HCT116 (cell line): ENCODE results near the gene INSR. TPM values are rescaled to one million over a fixed set of nuclear protein-coding genes. Genes with fewer than 3 reads are reported as not detected.

Experiments
- ATAC-seq: fragments of 200-7000 bp; cut with Tn5 transposase; 2 replicates; pipeline ENCODE4 v1.9.1; 2020; ENCODE audit warnings: mild to moderate bottlenecking, moderate library complexity
- BruUV-seq: library from RNA; stranded (reverse); fragments of 400-500 nt; replicated peaks from 2 replicates; lab custom pipeline; 2021; lab: Mats Ljungman, UMichigan
- CTCF ChIA-PET: fragments of 300-600 bp; sonication (Branson Sonifier 250); formaldehyde crosslinking; loops from one replicate; lab custom pipeline; 2021; ENCODE audit warnings: antibody characterized with exemption; lab: Charles Lee
- POLR2A ChIA-PET: fragments of 300-600, 350-600 bp; sonication (Branson Sonifier 250); formaldehyde crosslinking; loops from one replicate; lab custom pipeline; 2021; ENCODE audit warnings: antibody characterized with exemption; lab: Charles Lee
- RAD21 ChIA-PET, 2 experiments: fragments of 300-600 bp; sonication (Branson Sonifier 250); formaldehyde crosslinking; loops; one replicate each; lab custom pipeline; 2023; ENCODE audit warnings: low total read pairs in 2 of 2; ENCODE audit not compliant: uncharacterized antibody in 2 of 2, unreplicated experiment in 2 of 2, low non-redundant PET in 1 of 2; lab: Charles Lee
- DNase-seq: peaks from one replicate; pipeline ENCODE4 v3.0.0-alpha.2; 2010; ENCODE audit warnings: low read depth, low spot score
- H2AFZ ChIP-seq: fragments of 200-600 bp; shearing (Covaris generic), sonication (generic); 2 replicates; pipeline ENCODE4 v1.6.1; 2017; ENCODE audit warnings: low read depth, mixed run types, mixed read lengths, antibody characterized with exemption, low read length; ENCODE audit not compliant: poor library complexity, severe bottlenecking
- H3K27ac ChIP-seq: 2 replicates; pipeline ENCODE4 v1.5.1; 2012; ENCODE audit warnings: low read depth, low read length
- H3K27me3 ChIP-seq: fragments of 200-600 bp; sonication (generic); 2 replicates; pipeline ENCODE4 v1.6.1; 2016; ENCODE audit warnings: mixed run types, low read length, mixed read lengths; ENCODE audit not compliant: insufficient read depth
- H3K36me3 ChIP-seq, 2 experiments: fragments of 200-500 bp in 1 of 2; fragments of 200-600 bp in 1 of 2; sonication (Bioruptor generic) in 1 of 2; sonication (generic) in 1 of 2; 2 replicates each; pipeline versions ENCODE4 v1.5.1 to v1.6.1; 2014 to 2016; ENCODE audit warnings: low read length in 2 of 2, inconsistent platforms in 1 of 2, mixed read lengths in 1 of 2, mixed run types in 1 of 2; ENCODE audit not compliant: insufficient read depth in 2 of 2, control insufficient read depth in 1 of 2
- H3K4me1 ChIP-seq, 2 experiments: fragments of 200-600 bp in 1 of 2; sonication (generic) in 1 of 2; 2 replicates each; pipeline versions ENCODE4 v1.5.1 to v1.6.1; 2012 to 2017; ENCODE audit warnings: low read length in 2 of 2, inconsistent platforms in 1 of 2, mild to moderate bottlenecking in 1 of 2, mixed read lengths in 1 of 2, mixed run types in 1 of 2, moderate library complexity in 1 of 2; ENCODE audit not compliant: insufficient read depth in 2 of 2, control insufficient read depth in 1 of 2
- H3K4me2 ChIP-seq: fragments of 200-600 bp; sonication (generic); 2 replicates; pipeline ENCODE4 v1.6.1; 2017; ENCODE audit warnings: mixed run types, low read length, mixed read lengths
- H3K4me3 ChIP-seq, 2 experiments: fragments of 200-600 bp in 1 of 2; sonication (generic) in 1 of 2; replicated peaks in 1 of 2; 2 replicates each; pipeline ENCODE4 v1.5.1; 2011 to 2016; ENCODE audit warnings: low read length in 2 of 2, control low read depth in 1 of 2, low read depth in 1 of 2, mild to moderate bottlenecking in 1 of 2, mixed read lengths in 1 of 2, mixed run types in 1 of 2
- H3K79me2 ChIP-seq: fragments of 200-600 bp; sonication (generic); 2 replicates; pipeline ENCODE4 v1.6.1; 2017; ENCODE audit warnings: mild to moderate bottlenecking, mixed run types, low read length, moderate library complexity, mixed read lengths; ENCODE audit not compliant: insufficient read depth
- H3K9ac ChIP-seq: fragments of 200-600 bp; sonication (generic); 2 replicates; pipeline ENCODE4 v1.6.1; 2016; ENCODE audit warnings: low read length, mixed read lengths
- H3K9me2 ChIP-seq: fragments of 200-600 bp; sonication (generic), shearing (Covaris generic); 2 replicates; pipeline ENCODE4 v1.6.1; 2017; ENCODE audit warnings: mixed run types, mild to moderate bottlenecking, moderate library complexity; ENCODE audit not compliant: insufficient read depth
- H3K9me3 ChIP-seq, 2 experiments: fragments of 200-500 bp in 1 of 2; fragments of 200-600 bp in 1 of 2; sonication (Bioruptor generic) in 1 of 2; sonication (generic) in 1 of 2; 2 replicates each; pipeline ENCODE4 v1.6.1; 2014 to 2017; ENCODE audit warnings: low read length in 2 of 2, mixed read lengths in 2 of 2, inconsistent platforms in 1 of 2, low read depth in 1 of 2, mild to moderate bottlenecking in 1 of 2, mixed run types in 1 of 2, moderate library complexity in 1 of 2; ENCODE audit not compliant: control insufficient read depth in 1 of 2, insufficient read depth in 1 of 2
- H4K20me1 ChIP-seq: fragments of 200-600 bp; sonication (generic), shearing (Covaris generic); 2 replicates; pipeline ENCODE4 v1.6.1; 2017; ENCODE audit warnings: mixed run types, mild to moderate bottlenecking, moderate library complexity; ENCODE audit not compliant: insufficient read depth
- ATF3 ChIP-seq: IDR thresholded peaks from 2 replicates; pipeline ENCODE4 v1.6.1; 2012
- CBX3 ChIP-seq: IDR thresholded peaks from 2 replicates; pipeline ENCODE4 v1.6.1; 2012; ENCODE audit warnings: low read depth
- CTCF ChIP-seq, 3 experiments: fragments of 200-600 bp in 1 of 3; sonication (generic) in 1 of 3; IDR thresholded peaks in 2 of 3; conservative IDR thresholded peaks in 1 of 3; 2 replicates each; pipeline ENCODE4 v1.5.1; 2012 to 2017; ENCODE audit warnings: low read depth in 2 of 3, low read length in 2 of 3, antibody characterized with exemption in 1 of 3, borderline replicate concordance in 1 of 3, control low read depth in 1 of 3, mild to moderate bottlenecking in 1 of 3, mixed read lengths in 1 of 3, mixed run types in 1 of 3, moderate library complexity in 1 of 3; ENCODE audit not compliant: insufficient read depth in 1 of 3
- EGR1 ChIP-seq: IDR thresholded peaks from 2 replicates; pipeline ENCODE4 v1.6.1; 2012; ENCODE audit warnings: low read depth
- ELF1 ChIP-seq: IDR thresholded peaks from 2 replicates; pipeline ENCODE4 v1.6.1; 2012; ENCODE audit warnings: low read depth, borderline replicate concordance
- EZH2 ChIP-seq: fragments of 200-600 bp; sonication (generic); IDR thresholded peaks from 2 replicates; pipeline ENCODE4 v1.6.1; 2017; ENCODE audit warnings: antibody characterized with exemption, mixed run types
- FOSL1 ChIP-seq: IDR thresholded peaks from 2 replicates; pipeline ENCODE4 v1.6.1; 2012; ENCODE audit warnings: low read depth
- JUND ChIP-seq: IDR thresholded peaks from 2 replicates; pipeline ENCODE4 v1.6.1; 2012
- MAX ChIP-seq: IDR thresholded peaks from 2 replicates; pipeline ENCODE4 v1.6.1; 2012
- POLR2A ChIP-seq: IDR thresholded peaks from 2 replicates; pipeline ENCODE4 v1.7.0; 2011; ENCODE audit warnings: borderline replicate concordance; ENCODE audit not compliant: insufficient read depth, insufficient read length; ENCODE audit errors: extremely low read depth
- POLR2AphosphoS5 ChIP-seq: IDR thresholded peaks from 2 replicates; pipeline ENCODE4 v1.6.1; 2011; ENCODE audit warnings: mild to moderate bottlenecking, low read depth, low read length, moderate library complexity
- RAD21 ChIP-seq: IDR thresholded peaks from 2 replicates; pipeline ENCODE4 v1.6.1; 2012; ENCODE audit warnings: low read depth, mild to moderate bottlenecking
- SIN3A ChIP-seq: IDR thresholded peaks from 2 replicates; pipeline ENCODE4 v1.6.1; 2012; ENCODE audit warnings: low read depth
- SP1 ChIP-seq: IDR thresholded peaks from 2 replicates; pipeline ENCODE4 v1.6.1; 2012; ENCODE audit warnings: low read depth
- SRF ChIP-seq: IDR thresholded peaks from 2 replicates; pipeline ENCODE4 v1.6.1; 2012; ENCODE audit warnings: low read depth
- TCF7L2 ChIP-seq: IDR thresholded peaks from 2 replicates; pipeline ENCODE4 v1.7.0; 2011; ENCODE audit warnings: borderline replicate concordance, inconsistent platforms; ENCODE audit not compliant: insufficient read depth, insufficient read length; ENCODE audit errors: extremely low read depth
- YY1 ChIP-seq: IDR thresholded peaks from 2 replicates; pipeline ENCODE4 v1.6.1; 2011; ENCODE audit warnings: low read length, low read depth, moderate library complexity, mild to moderate bottlenecking; ENCODE audit not compliant: insufficient replicate concordance; ENCODE audit errors: extremely low read depth
- ZFX ChIP-seq: fragments of 450-650 bp; IDR thresholded peaks from 2 replicates; pipeline ENCODE4 v1.6.1; 2017
- ZNF274 ChIP-seq: fragments of 200-500 bp; sonication (Bioruptor generic); IDR thresholded peaks from 2 replicates; pipeline ENCODE4 v1.6.1; 2014; ENCODE audit warnings: mild to moderate bottlenecking, low read depth, low read length, inconsistent platforms
- intact Hi-C: fragments of 100-400 bp; cut with micrococcal nuclease; formaldehyde crosslinking; loops from 2 replicates; pipeline ENCODE4 v1.10.0; 2022
- total RNA-seq: library from RNA; stranded (reverse); gene quantifications from one replicate; pipeline ENCODE4 v1.2.1, GENCODE V29; 2021; ENCODE audit not compliant: unreplicated experiment

Gene INSR
- total RNA-seq, 1 experiment from 2014 or later: 25.4 TPM

GRCh38 chr19:7230826-7231225 is 63.4 kb downstream of the INSR start:
- ChIA-PET CTCF (no interaction called here), RAD21 (interaction anchor here in 1 of 2 experiments (0.7 kb wide), 1 partner anchor 374 kb away, joined by 3 read pairs; no protein-coding TSS in a partner anchor), POLR2A (interaction anchor here (0.7 kb wide), 1 partner anchor 12 kb away, joined by 5 read pairs; no protein-coding TSS in a partner anchor)
- H3K79me2 ChIP-seq: no peaks in the 10 kb centered on the region
- TF ChIP-seq POLR2AphosphoS5 (no peak), MAX (no peak), SP1 (no peak), TCF7L2 (no peak), YY1 (no peak), JUND (no peak)
- no peak overlapping the region for H3K9ac ChIP-seq
- H2AFZ ChIP-seq: no peak overlapping the region
- H4K20me1 ChIP-seq: no peaks in the 10 kb centered on the region
- H3K36me3 ChIP-seq: no peaks in the 10 kb centered on the region
- intact Hi-C loops: no loop called here
- no peaks in the 10 kb centered on the region for H3K27me3 ChIP-seq
- ATAC-seq (no peak), DNase-seq (no peak)
- H3K9me3 ChIP-seq: no peaks in the 10 kb centered on the region
- H3K4me3 ChIP-seq: no peak overlapping the region
- H3K4me2 ChIP-seq: no peak overlapping the region
- no peak overlapping the region for H3K27ac ChIP-seq
- H3K4me1 ChIP-seq: no peaks in the 10 kb centered on the region
- BruUV-seq: no TSS peak
- H3K9me2 ChIP-seq: no peaks in the 10 kb centered on the region

- CTCF ChIA-PET: interaction anchor here (0.6 kb wide), 1 partner anchor 36 kb away, joined by 3 read pairs; no protein-coding TSS in a partner anchor
- no peaks in the 10 kb centered on the region for H3K9me2 ChIP-seq
- TF ChIP-seq YY1: no peak
- no peak for TF ChIP-seq CTCF (IDR thresholded peaks at IDR 0.05 in 2 of 3, conservative IDR thresholded peaks at IDR 0.05 in 1 of 3; ENCODE audit: borderline replicate concordance in 1 of 3, insufficient read depth in 1 of 3, low read depth in 2 of 3, low read length in 2 of 3)
- TF ChIP-seq POLR2AphosphoS5: no peak
- TF ChIP-seq ZNF274: no peak
- no peak for TF ChIP-seq TCF7L2
- TF ChIP-seq POLR2A: no peak
- TF ChIP-seq EZH2: no peak
- no peak for TF ChIP-seq ELF1
- no peak for TF ChIP-seq JUND
- TF ChIP-seq ATF3: no peak
- TF ChIP-seq CBX3: no peak
- no peak for TF ChIP-seq RAD21
- TF ChIP-seq SP1: no peak
- TF ChIP-seq SRF: no peak
- TF ChIP-seq SIN3A: no peak
- no peak for TF ChIP-seq ZFX
- no peak for TF ChIP-seq EGR1
- TF ChIP-seq FOSL1: no peak
Measured at GRCh38 chr19:7229735-7230134, 64.5 kb downstream of the INSR start.

More at GRCh38 chr19:7229735-7230134, 64.5 kb downstream of the INSR start:
- Histone ChIP-seq H3K4me1 (no peaks in the 10 kb centered on the region), H3K9ac (no peak overlapping the region), H3K9me3 (no peaks in the 10 kb centered on the region), H3K36me3 (no peaks in the 10 kb centered on the region), H3K27ac (no peak overlapping the region), H3K79me2 (no peaks in the 10 kb centered on the region), H2AFZ (no peak overlapping the region), H3K4me3 (no peak overlapping the region), H3K4me2 (no peak overlapping the region), H4K20me1 (no peaks in the 10 kb centered on the region), H3K27me3 (no peaks in the 10 kb centered on the region)
- no TSS peak for BruUV-seq
- intact Hi-C loops: no loop called here
- ChIA-PET RAD21 (no interaction called here), POLR2A (no interaction called here)
- ATAC-seq (no peak), DNase-seq (no peak)
